ENCODE results near the gene NAV2. TPM values are rescaled to one million over a fixed set of nuclear protein-coding genes. Genes with fewer than 3 reads are reported as not detected.

NAV2 gene
- total and polyA plus RNA-seq, 2 donors (not counting 1 experiment from before 2014, with no cell fraction given), result 8.1 to 14.0 TPM

GRCh38 chr11:20131788-20132666 is 419.4 kb downstream of the NAV2 start:
- Histone ChIP-seq H3K4me1 (ENCODE audit: control insufficient read depth, extremely low read depth, insufficient read depth, low read length) (no peaks in the 10 kb centered on the region), H3K4me3 (replicated peaks in 1 of 4; ENCODE audit: control extremely low read depth in 1 of 4, insufficient read depth in 1 of 4, low read depth in 3 of 4, low read length in 4 of 4) (peak overlapping the region; percentile 42 to 62 (median 60)), H3K36me3 (ENCODE audit: control insufficient read depth, insufficient read depth, low read length) (peaks cover 2% of the 10 kb centered on the region), H3K79me2 (ENCODE audit: control insufficient read depth, insufficient read depth, low read length) (no peaks in the 10 kb centered on the region), H3K9ac (ENCODE audit: insufficient read depth, low read length) (no peak overlapping the region), H2AFZ (ENCODE audit: low read length) (peak overlapping the region; percentile 92), H3K4me2 (ENCODE audit: extremely low read depth, insufficient read depth, low read length) (peak overlapping the region; percentile 73), H3K27ac (ENCODE audit: insufficient read depth, low read length) (no peak overlapping the region), H3K9me3 (ENCODE audit: control insufficient read depth, insufficient read depth, low read depth, low read length) (no peaks in the 10 kb centered on the region), H4K20me1 (ENCODE audit: control insufficient read depth, extremely low read depth, insufficient read depth, low read length) (no peaks in the 10 kb centered on the region), H3K27me3 (ENCODE audit: control insufficient read depth, insufficient read depth, low read length) (no peaks in the 10 kb centered on the region)
- DNase-seq (ENCODE audit: low read depth in 2 of 2), result peak; percentile 63 to 66
- TF ChIP-seq, protein P1, sequence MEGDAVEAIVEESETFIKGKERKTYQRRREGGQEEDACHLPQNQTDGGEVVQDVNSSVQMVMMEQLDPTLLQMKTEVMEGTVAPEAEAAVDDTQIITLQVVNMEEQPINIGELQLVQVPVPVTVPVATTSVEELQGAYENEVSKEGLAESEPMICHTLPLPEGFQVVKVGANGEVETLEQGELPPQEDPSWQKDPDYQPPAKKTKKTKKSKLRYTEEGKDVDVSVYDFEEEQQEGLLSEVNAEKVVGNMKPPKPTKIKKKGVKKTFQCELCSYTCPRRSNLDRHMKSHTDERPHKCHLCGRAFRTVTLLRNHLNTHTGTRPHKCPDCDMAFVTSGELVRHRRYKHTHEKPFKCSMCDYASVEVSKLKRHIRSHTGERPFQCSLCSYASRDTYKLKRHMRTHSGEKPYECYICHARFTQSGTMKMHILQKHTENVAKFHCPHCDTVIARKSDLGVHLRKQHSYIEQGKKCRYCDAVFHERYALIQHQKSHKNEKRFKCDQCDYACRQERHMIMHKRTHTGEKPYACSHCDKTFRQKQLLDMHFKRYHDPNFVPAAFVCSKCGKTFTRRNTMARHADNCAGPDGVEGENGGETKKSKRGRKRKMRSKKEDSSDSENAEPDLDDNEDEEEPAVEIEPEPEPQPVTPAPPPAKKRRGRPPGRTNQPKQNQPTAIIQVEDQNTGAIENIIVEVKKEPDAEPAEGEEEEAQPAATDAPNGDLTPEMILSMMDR (conservative IDR thresholded peaks at IDR 0.05 in 1 of 2, IDR thresholded peaks at IDR 0.05 in 1 of 2; ENCODE audit: low read depth in 1 of 2, low read length in 2 of 2), result peak; percentile 92
- no peak for TF ChIP-seq EZH2 (IDR thresholded peaks at IDR 0.05; ENCODE audit: low read length, missing control alignments)

- Histone ChIP-seq H3K27me3 (ENCODE audit: control insufficient read depth, insufficient read depth, low read length) (no peaks in the 10 kb centered on the region), H3K4me3 (replicated peaks in 1 of 4; ENCODE audit: control extremely low read depth in 1 of 4, insufficient read depth in 1 of 4, low read depth in 3 of 4, low read length in 4 of 4) (peak overlapping the region in 2 of 4 experiments; percentile 42 to 62), H3K9ac (ENCODE audit: insufficient read depth, low read length) (no peak overlapping the region), H3K9me3 (ENCODE audit: control insufficient read depth, insufficient read depth, low read depth, low read length) (no peaks in the 10 kb centered on the region), H3K4me1 (ENCODE audit: control insufficient read depth, extremely low read depth, insufficient read depth, low read length) (no peaks in the 10 kb centered on the region), H2AFZ (ENCODE audit: low read length) (no peak overlapping the region), H3K79me2 (ENCODE audit: control insufficient read depth, insufficient read depth, low read length) (no peaks in the 10 kb centered on the region), H3K27ac (ENCODE audit: insufficient read depth, low read length) (no peak overlapping the region), H4K20me1 (ENCODE audit: control insufficient read depth, extremely low read depth, insufficient read depth, low read length) (no peaks in the 10 kb centered on the region), H3K36me3 (ENCODE audit: control insufficient read depth, insufficient read depth, low read length) (peaks cover 2% of the 10 kb centered on the region), H3K4me2 (ENCODE audit: extremely low read depth, insufficient read depth, low read length) (peak overlapping the region; percentile 73)
- no peak for TF ChIP-seq EZH2 (IDR thresholded peaks at IDR 0.05; ENCODE audit: low read length, missing control alignments)
- TF ChIP-seq, protein P1 (conservative IDR thresholded peaks at IDR 0.05 in 1 of 2, IDR thresholded peaks at IDR 0.05 in 1 of 2; ENCODE audit: low read depth in 1 of 2, low read length in 2 of 2), result no peak
- DNase-seq (ENCODE audit: low read depth in 2 of 2), result no peak
Observed at GRCh38 chr11:20132667-20133039, 420.0 kb downstream of the NAV2 start.

GRCh38 chr11:20134991-20135736 is 422.5 kb downstream of the NAV2 start:
- H3K4me3 ChIP-seq (replicated peaks in 1 of 4; ENCODE audit: control extremely low read depth in 1 of 4, insufficient read depth in 1 of 4, low read depth in 3 of 4, low read length in 4 of 4), result no peak overlapping the region
- H3K36me3 ChIP-seq (ENCODE audit: control insufficient read depth, insufficient read depth, low read length), result peaks cover 2% of the 10 kb centered on the region
- H3K9me3 ChIP-seq (ENCODE audit: control insufficient read depth, insufficient read depth, low read depth, low read length), result no peaks in the 10 kb centered on the region
- no peaks in the 10 kb centered on the region for H3K79me2 ChIP-seq (ENCODE audit: control insufficient read depth, insufficient read depth, low read length)
- DNase-seq (ENCODE audit: low read depth in 2 of 2), result no peak
- H3K9ac ChIP-seq (ENCODE audit: insufficient read depth, low read length), result no peak overlapping the region
- no peaks in the 10 kb centered on the region for H3K4me1 ChIP-seq (ENCODE audit: control insufficient read depth, extremely low read depth, insufficient read depth, low read length)
- no peaks in the 10 kb centered on the region for H4K20me1 ChIP-seq (ENCODE audit: control insufficient read depth, extremely low read depth, insufficient read depth, low read length)
- peaks cover 1% of the 10 kb centered on the region for H3K27me3 ChIP-seq (ENCODE audit: control insufficient read depth, insufficient read depth, low read length)
- no peak overlapping the region for H3K27ac ChIP-seq (ENCODE audit: insufficient read depth, low read length)
- H2AFZ ChIP-seq (ENCODE audit: low read length), result no peak overlapping the region
- H3K4me2 ChIP-seq (ENCODE audit: extremely low read depth, insufficient read depth, low read length), result no peak overlapping the region
- TF ChIP-seq, protein P1 (conservative IDR thresholded peaks at IDR 0.05 in 1 of 2, IDR thresholded peaks at IDR 0.05 in 1 of 2; ENCODE audit: low read depth in 1 of 2, low read length in 2 of 2), result no peak
- no peak for TF ChIP-seq EZH2 (IDR thresholded peaks at IDR 0.05; ENCODE audit: low read length, missing control alignments)
